Neuronal stem cell (in vitro differentiated cells): Measurements from ENCODE around the gene TVP23A.

ENCODE experiments used
- DNase-seq: peaks from one replicate; pipeline ENCODE4 v3.0.0-alpha.2; 2013; ENCODE audit warnings: low spot score
- H2AFZ ChIP-seq: one replicate; pipeline ENCODE4 v1.6.1; 2013; ENCODE audit warnings: mild to moderate bottlenecking, low read length, inconsistent platforms
- H2AK5ac ChIP-seq: 2 replicates; pipeline ENCODE4 v1.6.1; 2013; ENCODE audit warnings: low read depth, mild to moderate bottlenecking, inconsistent platforms, low read length, moderate library complexity, mixed read lengths
- H2BK120ac ChIP-seq: 2 replicates; pipeline ENCODE4 v1.6.1; 2013; ENCODE audit warnings: low read depth, mild to moderate bottlenecking, inconsistent platforms, low read length, moderate library complexity, mixed read lengths
- H2BK12ac ChIP-seq: one replicate; pipeline ENCODE4 v1.6.1; 2013; ENCODE audit warnings: low read length, inconsistent platforms
- H2BK15ac ChIP-seq: 2 replicates; pipeline ENCODE4 v1.6.1; 2013; ENCODE audit warnings: mild to moderate bottlenecking, low read length, inconsistent platforms, mixed read lengths
- H2BK5ac ChIP-seq: one replicate; pipeline ENCODE4 v1.6.1; 2013; ENCODE audit warnings: inconsistent platforms, mild to moderate bottlenecking, low read length, moderate library complexity
- H3K14ac ChIP-seq: one replicate; pipeline ENCODE4 v1.6.1; 2013; ENCODE audit warnings: low read length, inconsistent platforms
- H3K18ac ChIP-seq: 2 replicates; pipeline ENCODE4 v1.6.1; 2013; ENCODE audit warnings: low read length, inconsistent platforms
- H3K23ac ChIP-seq: 2 replicates; pipeline ENCODE4 v1.6.1; 2013; ENCODE audit warnings: low read depth, mild to moderate bottlenecking, mixed read lengths, low read length, inconsistent platforms; ENCODE audit not compliant: poor library complexity
- H3K27ac ChIP-seq: replicated peaks from 3 replicates; pipeline ENCODE4 v1.5.1; 2013; ENCODE audit warnings: low read length, inconsistent platforms
- H3K27me3 ChIP-seq, 3 experiments: 2 replicates each; pipeline ENCODE4 v1.6.1; 2013; ENCODE audit warnings: low read length in 3 of 3, mild to moderate bottlenecking in 2 of 3, inconsistent platforms in 1 of 3, low read depth in 1 of 3, mixed read lengths in 1 of 3, moderate library complexity in 1 of 3; ENCODE audit not compliant: control insufficient read depth in 3 of 3, insufficient read depth in 3 of 3
- H3K36me3 ChIP-seq, 2 donors: replicated peaks in 1 of 2; 2 replicates each; pipeline ENCODE4 v1.6.1; 2013; ENCODE audit warnings: low read length in 2 of 2; ENCODE audit not compliant: control insufficient read depth in 2 of 2, insufficient read depth in 2 of 2
- H3K4ac ChIP-seq: 2 replicates; pipeline ENCODE4 v1.6.1; 2013; ENCODE audit warnings: inconsistent platforms, mild to moderate bottlenecking, low read length, moderate library complexity
- H3K4me1 ChIP-seq, 2 donors: 1 replicate in 1 of 2; 2 replicates in 1 of 2; pipeline ENCODE4 v1.6.1; 2013; ENCODE audit warnings: low read length in 2 of 2, low read depth in 1 of 2; ENCODE audit not compliant: control insufficient read depth in 2 of 2, insufficient read depth in 1 of 2
- H3K4me2 ChIP-seq: one replicate; pipeline ENCODE4 v1.6.1; 2013; ENCODE audit warnings: mild to moderate bottlenecking, low read length, inconsistent platforms; ENCODE audit not compliant: insufficient read depth, poor library complexity, severe bottlenecking
- H3K4me3 ChIP-seq, 2 donors: 2 replicates each; pipeline ENCODE4 v1.5.1; 2013; ENCODE audit warnings: low read length in 2 of 2, mild to moderate bottlenecking in 2 of 2, inconsistent platforms in 1 of 2, moderate library complexity in 1 of 2
- H3K79me1 ChIP-seq: one replicate; pipeline ENCODE4 v1.6.1; 2013; ENCODE audit warnings: low read depth, mild to moderate bottlenecking, inconsistent platforms, low read length, moderate library complexity
- H3K9ac ChIP-seq: one replicate; pipeline ENCODE4 v1.6.1; 2013; ENCODE audit warnings: mild to moderate bottlenecking, low read depth, low read length, inconsistent platforms; ENCODE audit not compliant: poor library complexity
- H3K9me3 ChIP-seq, 2 donors: replicated peaks in 1 of 2; 2 replicates each; pipeline versions ENCODE3 to v1.6.1; 2013; ENCODE audit warnings: low read length in 2 of 2, mild to moderate bottlenecking in 2 of 2, inconsistent platforms in 1 of 2, low read depth in 1 of 2, mixed read lengths in 1 of 2, moderate library complexity in 1 of 2; ENCODE audit not compliant: control insufficient read depth in 2 of 2, insufficient read depth in 1 of 2
- H4K8ac ChIP-seq: one replicate; pipeline ENCODE4 v1.6.1; 2013; ENCODE audit warnings: low read depth, mild to moderate bottlenecking, inconsistent platforms, low read length, moderate library complexity
- H4K91ac ChIP-seq: one replicate; pipeline ENCODE4 v1.6.1; 2013; ENCODE audit warnings: low read length, low read depth, mild to moderate bottlenecking, inconsistent platforms; ENCODE audit not compliant: poor library complexity
- WGBS, 2 donors: extraction: QIAGEN DNeasy Blood & Tissue Kit; methylation state at CpG; one replicate each; pipeline ENCODE4 v1.1.7; 2013; ENCODE audit warnings: missing lambda C conversion rate in 2 of 2, mixed read lengths in 1 of 2; ENCODE audit not compliant: insufficient read length in 2 of 2, insufficient replicate concordance in 1 of 2; ENCODE audit errors: extremely low coverage in 2 of 2; 5-methylcytosine and 5-hydroxymethylcytosine counted together

TVP23A gene

DNA sequence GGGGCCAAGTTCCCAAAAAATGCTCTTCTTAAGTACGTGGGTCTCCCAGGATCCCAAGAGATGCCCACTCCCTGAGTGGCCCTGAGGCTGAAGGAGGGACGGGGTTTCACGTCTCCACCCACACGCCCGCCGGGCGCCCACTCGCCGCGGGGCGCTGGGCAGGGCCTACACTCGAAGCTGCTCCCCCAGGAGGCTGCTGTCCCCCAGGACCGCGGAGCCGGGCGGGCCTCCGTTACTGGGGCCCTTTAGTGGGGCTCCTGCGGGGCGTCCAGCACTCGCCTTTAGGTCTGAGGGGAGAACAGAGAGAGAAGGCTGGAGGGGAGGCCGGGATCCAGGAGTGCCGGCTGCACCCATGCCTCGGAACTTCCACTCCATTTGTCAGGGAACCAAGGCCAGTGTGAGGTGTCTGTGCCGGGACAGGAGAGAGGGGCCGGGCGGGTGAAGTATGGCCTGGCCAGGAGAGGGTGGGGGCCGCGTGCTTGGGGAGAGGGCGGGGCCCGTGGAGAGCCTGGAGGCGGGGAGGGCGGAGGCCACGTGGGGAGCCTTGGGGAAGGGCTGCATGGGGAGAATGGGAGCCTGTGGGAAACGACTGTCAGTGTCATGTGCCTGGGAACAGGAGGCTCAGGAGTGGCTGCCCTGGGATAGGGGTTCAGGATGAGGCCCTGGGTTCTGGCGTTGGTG, 56.1 kb downstream of the TVP23A start:
- DNase-seq = no peak
- no peak overlapping the region for H2BK5ac ChIP-seq
- no peak overlapping the region for H3K27ac ChIP-seq
- H3K36me3 ChIP-seq = peaks cover 54 to 72% of the 10 kb centered on the region in 2 donors
- H2BK12ac ChIP-seq = peak overlapping the region; percentile 18
- no peak overlapping the region for H2AK5ac ChIP-seq
- H3K4me1 ChIP-seq = no peaks in the 10 kb centered on the region
- H2AFZ ChIP-seq = no peak overlapping the region
- no peak overlapping the region for H4K8ac ChIP-seq
- H2BK15ac ChIP-seq = no peak overlapping the region
- H3K4ac ChIP-seq = no peak overlapping the region
- H3K23ac ChIP-seq = peak overlapping the region; percentile 62
- no peak overlapping the region for H2BK120ac ChIP-seq
- H3K14ac ChIP-seq = no peak overlapping the region
- H4K91ac ChIP-seq = no peak overlapping the region
- no peak overlapping the region for H3K4me2 ChIP-seq
- peaks cover 2% of the 10 kb centered on the region for H3K79me1 ChIP-seq
- no CpG with 5 or more reads among the region's 35 CpGs for WGBS, 2 donors
- H3K9me3 ChIP-seq = no peaks in the 10 kb centered on the region
- no peak overlapping the region for H3K18ac ChIP-seq
- no peak overlapping the region for H3K4me3 ChIP-seq
- H3K9ac ChIP-seq = no peak overlapping the region
- H3K27me3 ChIP-seq = peaks cover 0 to 2% (median 0%) of the 10 kb centered on the region in 3 experiments

DNA sequence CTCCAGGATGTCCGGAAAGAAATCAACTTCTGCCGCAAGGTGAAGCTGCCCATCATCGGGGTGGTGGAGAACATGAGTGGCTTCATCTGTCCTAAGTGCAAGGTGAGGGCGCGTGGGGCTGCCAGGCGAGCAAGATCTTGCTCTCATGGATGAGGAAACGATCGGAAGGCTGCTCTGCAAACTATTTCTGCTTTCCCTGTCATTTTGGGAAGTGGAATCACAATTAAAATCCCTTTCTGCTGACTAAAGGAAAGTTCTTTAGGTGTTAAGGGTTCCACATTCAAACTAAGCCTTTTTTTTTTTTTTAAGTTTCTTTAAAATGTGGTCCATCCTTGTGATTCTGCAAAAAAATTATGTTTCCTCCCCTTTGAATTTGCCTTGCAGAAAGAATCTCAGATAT, 57.2 kb downstream of the TVP23A start:
- Histone ChIP-seq H3K9me3 (no peaks in the 10 kb centered on the region), H3K4me3 (no peak overlapping the region), H3K27ac (no peak overlapping the region), H3K36me3 (peaks cover 53 to 81% of the 10 kb centered on the region in 2 donors), H2BK15ac (no peak overlapping the region), H3K79me1 (peaks cover 2% of the 10 kb centered on the region), H3K18ac (no peak overlapping the region), H3K23ac (no peak overlapping the region), H3K4me2 (no peak overlapping the region), H3K4ac (no peak overlapping the region), H2BK5ac (no peak overlapping the region), H2BK120ac (no peak overlapping the region), H3K27me3 (no peaks in the 10 kb centered on the region), H4K8ac (no peak overlapping the region), H3K9ac (no peak overlapping the region), H2AK5ac (no peak overlapping the region), H2AFZ (no peak overlapping the region), H3K14ac (no peak overlapping the region), H4K91ac (no peak overlapping the region), H3K4me1 (no peaks in the 10 kb centered on the region), H2BK12ac (no peak overlapping the region)
- no peak for DNase-seq
- no CpG with 5 or more reads among the region's 8 CpGs for WGBS, 2 donors

DNA sequence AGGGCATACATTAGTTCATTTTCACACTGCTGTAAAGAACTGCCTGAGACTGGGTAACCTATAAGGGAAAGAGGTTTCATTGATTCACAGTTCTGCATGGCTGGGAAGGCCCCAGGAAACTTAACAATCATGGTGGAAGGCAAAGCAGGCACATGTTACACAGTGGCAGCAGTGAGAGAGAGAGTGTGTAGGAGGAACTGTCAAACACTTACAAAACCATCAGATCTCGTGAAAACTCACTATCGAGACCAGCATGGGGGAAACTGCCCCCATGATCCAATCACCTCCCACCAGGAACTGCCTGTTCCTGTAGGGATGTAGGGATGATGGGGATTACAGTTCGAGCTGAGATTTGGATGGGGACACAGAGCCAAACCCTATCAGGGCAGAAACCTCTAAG, 57.7 kb downstream of the TVP23A start:
- no peak for DNase-seq
- Histone ChIP-seq H4K8ac (no peak overlapping the region), H3K18ac (no peak overlapping the region), H3K14ac (no peak overlapping the region), H2BK15ac (no peak overlapping the region), H3K79me1 (peaks cover 2% of the 10 kb centered on the region), H2AFZ (no peak overlapping the region), H3K4me2 (no peak overlapping the region), H3K9ac (no peak overlapping the region), H3K23ac (no peak overlapping the region), H3K4ac (no peak overlapping the region), H4K91ac (no peak overlapping the region), H2BK12ac (no peak overlapping the region), H3K4me3 (no peak overlapping the region), H2AK5ac (no peak overlapping the region), H3K9me3 (no peaks in the 10 kb centered on the region), H3K27me3 (no peaks in the 10 kb centered on the region), H3K27ac (no peak overlapping the region), H2BK5ac (no peak overlapping the region), H3K36me3 (peaks cover 48 to 80% of the 10 kb centered on the region in 2 donors), H3K4me1 (no peaks in the 10 kb centered on the region), H2BK120ac (no peak overlapping the region)
- no CpG with 5 or more reads among the region's 3 CpGs for WGBS, 2 donors

DNA sequence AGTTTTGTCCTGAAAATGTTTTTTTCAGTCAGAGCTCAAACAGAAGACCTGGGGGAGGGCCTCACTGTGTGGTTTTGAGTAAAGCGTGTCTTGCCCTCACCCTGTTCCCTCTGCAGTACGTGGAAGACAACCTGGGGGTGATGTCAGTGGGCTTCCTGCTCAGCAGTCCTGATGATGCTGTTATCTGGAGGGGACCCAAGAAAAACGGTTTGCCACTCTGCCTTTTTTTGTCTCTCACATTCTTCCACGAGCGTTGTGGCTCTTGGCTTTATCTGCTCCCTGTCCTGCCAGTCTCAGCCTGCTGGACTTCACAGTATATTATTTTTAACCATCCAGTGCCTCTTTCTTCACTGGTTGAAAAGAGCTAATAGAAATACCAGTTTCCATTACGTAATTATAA, 62.0 kb downstream of the TVP23A start:
- no CpG with 5 or more reads among the region's 6 CpGs for WGBS, 2 donors
- Histone ChIP-seq H3K18ac (no peak overlapping the region), H3K4ac (no peak overlapping the region), H2BK120ac (no peak overlapping the region), H3K79me1 (no peaks in the 10 kb centered on the region), H3K23ac (no peak overlapping the region), H3K27me3 (no peaks in the 10 kb centered on the region), H3K9ac (no peak overlapping the region), H3K4me3 (no peak overlapping the region), H2AK5ac (no peak overlapping the region), H4K91ac (no peak overlapping the region), H3K14ac (no peak overlapping the region), H2BK5ac (no peak overlapping the region), H4K8ac (no peak overlapping the region), H3K36me3 (peaks cover 32 to 72% of the 10 kb centered on the region in 2 donors), H2AFZ (no peak overlapping the region), H2BK12ac (no peak overlapping the region), H3K4me1 (no peaks in the 10 kb centered on the region), H3K27ac (no peak overlapping the region), H2BK15ac (no peak overlapping the region), H3K4me2 (no peak overlapping the region), H3K9me3 (no peaks in the 10 kb centered on the region)
- DNase-seq = no peak
